Fibroblast of skin of abdomen (primary cell): Measurements from ENCODE around the gene CLCN3. TPM values are rescaled to one million over a fixed set of nuclear protein-coding genes. Genes with fewer than 3 reads are reported as not detected.
A peak's percentile ranks its signal among the peaks of the same experiment; 100 is the strongest.
"Not testable (repeated sequence)": the region's sequence is repeated elsewhere in the genome, so short reads cannot be mapped to it uniquely, and the experiment has no call there.

Source experiments
- DNase-seq: peaks from one replicate; pipeline ENCODE4 v3.0.0-alpha.2; 2013
- polyA plus RNA-seq, 2 experiments: library from polyadenylated mRNA; unstranded; fragments of 120-200 nt; gene quantifications; one replicate each; pipeline ENCODE4 v1.2.1, GENCODE V29; 2013; ENCODE audit not compliant: insufficient read length in 2 of 2

CLCN3 gene
- polyA plus RNA-seq (2013, experiment 1 of 2; ENCODE audit: insufficient read length) = 31.9 TPM
- polyA plus RNA-seq (2013, experiment 2 of 2; ENCODE audit: insufficient read length) = 32.8 TPM

DNA sequence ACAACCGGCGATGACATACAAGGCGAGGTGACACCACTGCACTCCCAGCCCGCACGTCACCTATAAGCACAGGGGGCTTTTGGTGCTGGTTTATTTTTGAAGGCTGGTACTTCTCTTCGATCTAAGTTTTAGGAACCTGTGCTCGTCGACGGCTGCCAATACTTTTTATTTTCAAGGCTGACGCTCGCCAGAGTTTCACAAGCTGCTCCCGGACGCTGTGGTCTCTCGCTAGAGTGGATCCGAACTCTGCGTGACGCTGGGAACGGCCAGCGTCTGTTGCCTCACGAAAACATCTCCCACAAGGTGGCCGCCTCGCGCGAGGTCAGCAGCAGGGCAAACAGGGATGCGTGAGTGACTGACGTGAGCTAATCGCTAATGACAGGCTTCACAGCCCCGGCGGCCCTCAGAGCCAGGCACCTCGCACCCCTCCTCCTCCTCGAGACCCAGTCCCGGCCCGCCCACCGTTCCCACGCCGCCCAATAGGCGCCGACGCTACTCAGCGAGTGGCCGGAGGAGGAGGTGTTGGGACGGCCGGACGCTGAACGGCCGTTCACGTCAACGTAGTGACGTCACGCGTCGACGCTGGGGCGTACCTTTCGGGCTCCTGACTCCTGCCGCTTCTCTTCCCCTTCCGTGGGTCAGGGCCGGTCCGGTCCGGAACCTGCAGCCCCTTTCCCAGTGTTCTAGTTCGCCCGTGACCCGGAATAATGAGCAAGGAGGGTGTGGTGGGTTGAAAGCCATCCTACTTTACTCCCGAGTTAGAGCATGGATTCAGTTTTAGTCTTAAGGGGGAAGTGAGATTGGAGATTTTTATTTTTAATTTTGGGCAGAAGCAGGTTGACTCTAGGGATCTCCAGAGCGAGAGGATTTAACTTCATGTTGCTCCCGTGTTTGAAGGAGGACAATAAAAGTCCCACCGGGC, at the start of gene CLCN3:
CLCN3 (plus strand) TSS at position 621 of the 922 bp plus-strand sequence. CDS start 15,351 bp downstream, outside the sequence.
- DNase-seq = peak; percentile 96

DNA sequence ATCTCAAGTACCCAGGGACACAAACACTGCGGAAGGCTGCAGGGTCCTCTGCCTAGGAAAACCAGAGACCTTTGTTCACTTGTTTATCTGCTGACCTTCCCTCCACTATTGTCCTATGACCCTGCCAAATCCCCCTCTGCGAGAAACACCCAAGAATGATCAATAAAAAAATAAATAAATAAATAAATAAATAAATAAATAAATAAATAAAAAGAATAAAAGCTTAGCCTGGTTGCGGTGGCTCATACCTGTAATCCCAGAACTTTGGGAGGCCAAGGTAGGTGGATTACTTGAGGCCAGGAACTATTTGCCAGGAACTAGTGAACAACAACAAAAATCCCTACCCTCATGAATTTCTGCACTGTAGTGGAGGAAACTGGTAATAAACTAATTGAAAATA, 49.4 kb upstream of the CLCN3 start:
- not testable (repeated sequence) for DNase-seq

DNA sequence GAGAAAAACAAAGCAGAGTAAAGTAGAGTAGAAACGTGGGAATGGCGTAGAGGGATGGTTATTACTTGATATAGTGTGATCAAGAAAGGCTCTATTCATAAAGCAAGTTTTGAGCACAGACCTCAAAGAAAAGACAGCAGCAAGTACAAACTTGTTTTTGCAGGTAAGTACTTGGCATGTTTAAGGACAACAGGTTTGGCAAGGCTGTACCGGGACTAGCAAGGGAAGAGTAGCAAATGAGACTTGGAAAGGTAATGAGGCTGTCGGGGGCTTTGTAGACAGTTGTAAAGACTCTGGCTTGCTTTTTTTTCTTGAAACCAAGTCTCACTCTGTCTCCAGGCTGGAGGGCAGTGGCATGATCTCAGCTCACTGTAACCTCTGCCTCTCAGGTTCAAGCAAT, 48.9 kb upstream of the CLCN3 start:
- no peak for DNase-seq

DNA sequence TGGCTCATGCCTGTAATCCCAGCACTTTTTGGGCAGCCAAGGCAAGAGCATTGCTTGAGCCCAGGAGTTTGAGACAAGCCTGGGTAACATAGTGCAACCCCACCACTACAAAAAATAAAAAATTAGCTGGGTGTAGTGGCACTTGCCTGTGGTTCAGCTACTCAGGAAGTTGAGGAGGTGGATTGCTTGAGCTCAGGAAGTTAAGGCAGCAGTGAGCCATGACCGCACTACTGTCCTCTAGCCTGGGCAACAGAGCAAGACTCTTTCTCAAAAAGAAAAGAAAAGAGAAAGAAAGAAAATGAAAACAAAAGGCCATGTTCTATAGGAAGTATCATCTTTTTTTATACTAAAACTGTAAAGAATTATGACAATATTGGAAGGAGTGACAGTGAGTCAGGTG, 46.5 kb upstream of the CLCN3 start:
- no peak for DNase-seq

DNA sequence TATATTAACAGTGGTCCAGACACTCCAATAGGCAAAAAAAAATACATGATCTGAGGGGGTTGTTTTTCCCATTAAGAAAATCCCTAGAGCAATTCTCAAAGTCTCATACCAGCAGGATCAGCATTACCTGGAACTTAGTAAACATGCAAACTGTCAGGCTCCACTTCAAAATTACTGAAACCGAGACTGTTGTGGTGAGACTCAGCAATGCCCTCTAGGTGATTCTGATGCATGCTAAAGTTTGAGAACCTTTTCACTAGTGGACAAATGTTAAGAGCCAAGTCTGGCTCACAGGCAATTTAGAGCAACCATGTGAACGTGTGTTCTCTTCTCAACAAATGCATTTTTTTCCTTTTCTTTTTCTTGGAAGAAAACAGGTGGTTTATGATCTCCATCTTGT, 38.2 kb upstream of the CLCN3 start:
- DNase-seq = no peak

DNA sequence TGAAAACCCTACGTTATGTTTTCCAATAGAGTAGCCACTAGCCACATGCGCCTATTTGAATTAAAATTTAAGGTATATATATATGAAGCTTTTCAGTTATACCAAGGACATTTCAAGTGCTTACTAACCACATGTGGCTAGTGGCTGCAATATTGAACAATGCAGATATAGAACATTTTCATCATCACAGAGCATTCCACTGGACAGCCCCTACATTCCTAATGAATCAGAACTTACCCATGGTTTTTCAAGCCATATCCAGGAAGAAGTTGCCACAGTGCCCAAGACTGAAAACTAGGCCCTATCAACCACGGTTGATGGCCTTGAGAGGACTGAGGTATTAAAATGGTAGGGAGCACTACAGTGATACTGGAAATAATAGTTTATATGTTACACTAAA, 37.7 kb upstream of the CLCN3 start:
- peak; percentile 14 for DNase-seq

DNA sequence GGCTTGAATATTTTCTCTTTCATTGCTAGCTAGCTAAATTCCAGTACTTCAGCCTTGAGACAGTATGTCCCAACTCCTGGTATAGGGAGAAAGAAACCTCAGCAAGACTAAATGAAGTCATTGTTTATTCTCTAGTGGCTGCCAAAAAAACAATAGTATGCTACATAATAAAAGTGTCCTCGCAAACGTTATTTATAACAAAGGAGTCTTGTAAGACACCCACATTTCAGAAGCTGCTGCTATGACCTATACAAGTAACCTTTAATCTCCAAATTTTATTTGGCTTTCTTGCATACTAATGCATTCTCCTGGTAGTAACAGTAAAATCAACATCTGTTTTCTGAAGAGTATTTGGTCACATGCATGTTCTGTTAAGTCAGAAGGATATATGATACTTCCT, 36.8 kb upstream of the CLCN3 start:
- no peak for DNase-seq

DNA sequence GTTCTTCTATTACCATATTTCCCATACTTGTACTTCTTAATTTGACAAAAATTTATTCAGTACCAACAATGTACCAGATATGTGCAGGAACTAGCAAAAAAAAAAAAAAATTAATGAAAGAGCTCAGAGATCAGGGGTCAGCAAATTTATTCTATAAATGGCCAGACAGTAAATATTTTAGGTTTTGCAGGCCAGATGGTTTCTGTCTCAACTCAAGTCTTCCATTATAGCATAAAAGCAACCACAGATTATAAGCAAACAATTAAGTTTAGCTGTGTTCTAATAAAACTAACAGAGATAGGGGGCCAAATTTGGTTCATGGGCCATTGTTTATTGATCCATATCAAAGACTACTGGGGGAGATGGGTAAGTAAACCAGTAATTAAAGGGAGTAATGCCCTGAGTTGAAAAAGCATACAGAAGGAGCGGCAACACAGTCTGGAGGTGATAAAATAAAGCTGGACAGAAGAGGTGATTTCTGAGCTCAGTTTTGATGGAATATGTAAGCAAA, 27.3 kb upstream of the CLCN3 start:
- DNase-seq = no peak

DNA sequence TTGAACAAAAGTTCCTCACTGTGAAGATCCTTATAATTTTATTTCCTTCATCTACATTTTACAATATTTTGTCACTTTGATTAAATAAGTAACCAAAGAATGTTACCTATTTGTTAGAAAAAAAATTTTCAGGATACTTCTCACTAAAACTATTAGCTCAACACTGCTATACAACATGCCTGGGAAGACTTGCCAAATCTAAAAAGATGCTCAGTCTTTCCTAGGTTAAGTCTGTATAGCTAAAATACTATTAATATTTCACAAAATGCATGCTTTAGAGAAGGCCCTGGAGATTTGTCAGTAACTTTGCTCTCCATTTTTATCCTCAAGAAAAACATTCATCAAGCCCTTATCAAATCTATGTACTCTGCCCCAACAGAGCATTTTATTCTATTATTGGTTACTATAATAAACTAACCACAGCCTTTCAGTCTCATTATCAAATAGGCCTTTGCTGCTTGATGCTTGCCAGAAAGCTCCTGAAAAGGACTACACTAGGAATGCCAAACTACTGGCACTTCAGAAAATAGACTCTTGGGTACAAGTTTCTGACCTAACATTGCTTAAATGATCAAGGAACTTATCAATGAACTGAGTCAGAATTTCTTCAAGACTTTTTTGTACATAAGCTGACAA, 25.7 kb upstream of the CLCN3 start:
- no peak for DNase-seq

DNA sequence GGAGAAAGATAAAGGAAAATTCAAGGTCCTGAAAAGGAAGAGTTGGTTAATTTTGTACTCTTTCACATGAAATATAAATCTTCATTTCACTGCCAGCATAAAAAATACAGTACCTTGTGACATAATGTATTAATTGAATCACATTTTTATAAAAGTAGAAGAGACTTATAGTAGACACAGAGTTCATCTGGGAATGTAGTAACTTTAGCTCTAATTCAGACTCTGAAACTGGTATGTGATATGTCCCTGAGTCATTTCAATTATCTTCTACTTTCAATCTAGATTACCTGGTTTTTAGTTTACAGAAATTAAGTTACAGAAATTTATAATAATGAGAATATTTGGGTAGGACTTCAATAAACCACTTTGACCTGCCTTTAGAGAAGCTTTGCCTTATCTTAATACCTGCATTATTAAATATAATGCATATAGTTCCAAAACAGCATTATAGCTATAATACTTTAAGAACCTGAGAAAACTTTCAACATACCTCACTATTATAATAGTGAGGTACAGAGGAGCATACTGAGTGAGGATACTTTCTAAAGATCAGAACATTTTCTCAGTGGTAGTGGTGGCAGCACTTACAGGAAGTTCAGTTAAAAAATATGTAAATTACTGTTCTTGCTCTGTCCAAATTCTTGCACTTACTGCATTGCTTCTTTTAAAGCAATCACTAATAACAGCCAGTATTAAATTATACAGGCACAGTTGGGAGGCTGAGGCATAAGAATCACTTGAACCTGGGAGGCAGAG, 19.2 kb upstream of the CLCN3 start:
- DNase-seq = no peak

DNA sequence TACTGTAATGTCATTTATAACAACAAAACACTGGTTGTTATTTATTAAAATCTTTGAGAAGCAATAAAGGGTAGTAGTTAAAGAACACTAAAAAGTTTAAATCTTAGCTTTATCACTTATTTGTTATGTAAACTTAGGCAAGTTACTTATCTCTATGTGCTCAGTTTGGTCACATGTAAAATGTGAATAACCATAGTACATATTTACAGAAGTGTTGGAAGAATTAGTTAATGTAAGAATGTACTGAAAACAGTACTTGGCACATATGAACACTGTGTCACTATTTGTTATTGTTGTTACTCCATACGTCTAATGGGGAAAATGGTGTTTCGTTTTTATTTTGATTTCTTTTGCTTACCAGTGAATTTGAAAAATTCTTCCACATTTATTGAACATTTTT, 17.1 kb upstream of the CLCN3 start:
- no peak for DNase-seq

DNA sequence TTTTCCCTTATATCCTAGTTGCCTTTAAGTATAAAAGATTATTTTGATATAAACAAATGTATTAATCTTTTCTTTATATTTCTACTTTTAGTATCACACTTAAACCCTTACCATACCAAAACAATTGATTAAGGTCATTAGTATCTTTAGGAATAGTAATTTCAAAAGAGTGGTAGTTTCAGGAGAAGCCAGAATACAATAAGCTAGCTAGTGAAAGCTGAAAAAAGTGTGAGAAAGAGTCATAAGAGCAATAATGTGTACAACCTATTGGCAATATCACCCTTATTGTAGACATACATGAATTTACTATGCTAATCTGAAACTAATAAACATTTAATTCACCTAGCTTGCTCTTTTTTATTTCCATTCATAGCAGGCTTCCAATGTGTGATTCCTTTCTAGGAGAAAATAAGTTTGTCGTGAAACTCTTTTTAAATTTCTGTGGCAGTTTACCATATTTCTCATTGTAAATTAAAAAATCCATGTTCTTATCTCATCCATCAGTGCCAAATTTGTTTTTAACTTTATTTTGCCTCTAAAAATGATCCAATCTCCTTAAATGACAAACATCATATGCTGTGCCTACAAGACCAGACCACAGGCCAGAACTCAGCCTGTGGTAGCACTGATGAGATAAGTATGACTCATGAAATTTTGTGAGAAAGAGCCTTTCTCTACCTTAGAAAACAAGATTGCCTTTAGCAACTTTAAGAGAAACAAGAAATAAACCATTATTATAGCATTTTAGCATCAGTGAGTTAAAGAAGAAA, 16.1 kb upstream of the CLCN3 start:
- DNase-seq = peak; percentile 67

DNA sequence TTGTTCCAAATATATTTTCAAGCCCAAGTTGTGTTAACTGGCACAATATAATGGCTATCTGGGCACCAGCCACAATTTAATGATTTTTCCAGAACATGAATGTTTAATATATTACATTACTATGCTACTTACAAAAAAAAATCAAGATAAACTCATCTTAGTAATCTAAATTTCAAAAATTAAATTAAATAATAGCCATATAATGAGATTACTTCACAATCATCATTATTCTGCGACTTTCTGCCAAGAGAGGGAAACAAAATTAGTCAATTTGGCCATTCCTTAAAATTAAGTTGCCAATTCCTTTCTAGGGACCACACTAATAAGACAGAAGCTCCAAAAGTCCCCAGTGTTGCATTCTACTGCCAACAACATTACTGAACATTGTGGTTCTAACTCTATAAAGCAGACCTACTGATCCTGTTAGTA, 15.5 kb upstream of the CLCN3 start:
- no peak for DNase-seq

DNA sequence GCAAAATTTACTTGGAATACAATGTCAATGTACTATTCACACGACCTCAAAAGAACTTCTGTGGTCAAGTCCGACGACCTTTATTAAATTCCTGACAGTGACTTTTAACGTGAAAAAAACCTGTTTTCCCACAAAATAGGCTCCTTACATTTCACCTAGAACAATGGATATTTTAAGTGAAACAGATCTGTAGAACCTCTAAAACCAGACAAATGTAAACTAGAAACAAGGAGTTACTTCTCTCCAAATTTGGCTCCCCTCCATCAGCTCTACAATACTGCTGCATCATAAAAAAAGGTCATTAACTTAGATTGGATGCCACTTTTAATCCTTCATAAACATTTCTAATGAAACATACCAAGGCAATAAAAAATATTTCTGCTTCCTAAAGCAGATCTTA, 9.2 kb upstream of the CLCN3 start:
- DNase-seq = no peak

DNA sequence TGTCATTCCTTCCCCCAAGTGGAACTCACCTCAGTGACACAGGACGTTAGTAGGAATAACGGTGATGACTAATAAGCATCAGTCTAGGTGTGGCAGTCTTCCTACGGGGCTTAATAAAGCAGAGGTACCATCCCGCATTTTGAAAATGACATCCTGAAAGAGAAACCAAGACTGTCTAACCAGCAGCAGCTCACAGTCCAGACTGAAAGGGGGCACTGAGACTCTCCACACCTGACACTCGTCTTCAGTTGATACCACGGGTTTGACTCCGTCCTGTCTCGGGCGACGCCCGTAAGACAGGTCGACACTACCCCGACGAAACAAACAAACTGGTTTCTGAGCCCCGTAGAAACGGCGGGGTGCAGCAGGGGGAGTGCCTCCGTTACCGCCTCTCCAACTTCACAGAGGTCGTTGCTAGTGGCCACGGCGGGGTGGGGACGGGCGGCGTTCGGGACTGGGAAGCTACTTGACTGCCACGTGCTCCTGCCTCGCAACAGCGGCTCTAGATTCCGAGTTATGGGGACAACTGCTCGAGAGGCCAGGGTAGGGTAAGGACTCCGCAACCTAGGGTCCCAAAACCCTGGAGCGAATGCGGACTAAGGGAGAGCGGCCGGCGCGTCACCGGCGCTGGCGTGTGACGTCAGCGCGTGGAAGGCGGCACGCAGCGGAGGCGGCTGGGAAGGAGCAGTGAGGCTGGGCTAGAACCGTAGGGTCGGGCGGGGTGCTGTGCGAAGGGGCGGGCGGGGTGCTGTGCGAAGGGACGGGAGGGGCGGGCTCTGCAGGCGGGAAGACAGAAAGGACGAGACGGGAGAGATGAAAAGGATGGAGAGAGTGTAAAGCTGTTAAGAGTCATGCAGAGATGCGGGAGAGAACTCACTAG, 8.1 kb upstream of the CLCN3 start, which contains the start of gene NEK1:
NEK1 (minus strand) TSS at position 593 of the 880 bp plus-strand sequence. CDS start 9,953 bp downstream, outside the sequence.
- peak; percentile 90 for DNase-seq

DNA sequence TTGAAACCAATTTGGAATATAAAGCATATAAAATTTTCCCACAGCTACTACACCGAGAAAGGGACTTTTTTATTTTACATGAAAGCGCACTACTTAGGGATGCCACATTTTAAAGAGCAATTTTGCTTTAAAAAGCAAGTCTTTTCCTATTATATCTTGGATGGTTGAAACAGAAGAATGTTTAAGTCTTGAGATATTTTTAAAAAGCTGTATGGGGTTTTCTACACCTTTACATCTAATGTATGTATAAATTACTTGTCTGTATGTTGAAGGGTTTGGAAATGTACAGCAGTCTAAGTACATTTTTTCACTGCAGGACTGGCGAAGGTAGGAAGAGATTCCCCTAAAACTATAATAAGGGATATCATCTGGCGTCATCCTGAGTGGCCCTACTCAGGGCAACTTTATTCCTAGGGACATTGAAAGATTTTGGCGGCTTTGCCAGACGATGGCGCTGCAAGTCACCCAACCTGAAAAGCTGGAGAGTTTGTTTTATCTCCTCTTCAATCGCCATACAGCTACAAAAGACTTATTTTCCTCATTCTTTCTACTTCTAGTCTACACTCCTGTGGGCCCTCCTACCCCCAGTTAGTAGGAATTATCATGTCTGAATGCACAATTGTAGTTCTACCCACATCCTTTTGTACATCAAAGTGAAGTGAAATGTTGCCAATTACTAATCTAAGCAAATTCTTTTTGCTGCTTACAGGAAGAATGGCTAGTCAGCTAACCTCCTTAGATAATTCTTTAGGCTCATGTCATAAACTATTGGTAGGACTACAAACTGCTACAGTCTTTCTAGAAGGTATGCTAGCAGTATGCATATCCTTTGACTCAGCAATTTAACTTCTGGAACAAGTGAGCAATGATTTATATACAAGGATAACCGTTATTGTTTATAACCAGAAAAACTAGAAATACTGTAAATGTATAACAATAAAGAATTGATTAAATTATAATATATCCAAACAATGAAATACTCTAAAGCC, 7.2 kb upstream of the CLCN3 start:
- DNase-seq = peak; percentile 74

DNA sequence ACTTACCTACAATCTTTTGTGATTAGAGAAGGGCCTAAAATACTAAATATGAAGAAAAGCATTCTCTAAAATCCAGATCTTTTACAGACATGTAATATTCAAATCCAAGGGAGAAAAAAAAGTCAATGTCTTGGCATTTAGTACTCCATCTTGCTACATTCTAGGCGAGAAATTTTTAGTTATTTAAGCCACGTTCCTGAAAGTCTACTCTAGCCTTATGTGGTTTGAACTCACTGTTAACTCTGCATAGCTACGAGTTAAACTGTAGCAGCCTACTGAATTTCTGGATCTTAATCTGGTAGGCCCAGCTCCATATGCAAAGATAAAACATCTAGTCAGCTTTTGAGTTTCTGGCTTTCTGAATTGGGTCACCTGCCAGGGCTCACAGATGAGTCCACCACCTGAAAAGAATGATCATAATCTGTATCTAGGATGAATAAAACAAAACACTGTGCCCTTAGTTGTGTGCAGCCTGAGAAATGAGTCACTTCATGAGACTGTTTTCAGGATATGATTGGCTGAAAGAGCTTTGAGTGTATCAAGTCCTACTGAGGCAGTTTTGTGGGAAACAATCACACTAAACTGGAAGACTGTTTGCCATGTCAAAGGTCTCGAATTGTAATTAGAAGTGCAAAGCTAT, 4.8 kb upstream of the CLCN3 start:
- no peak for DNase-seq

DNA sequence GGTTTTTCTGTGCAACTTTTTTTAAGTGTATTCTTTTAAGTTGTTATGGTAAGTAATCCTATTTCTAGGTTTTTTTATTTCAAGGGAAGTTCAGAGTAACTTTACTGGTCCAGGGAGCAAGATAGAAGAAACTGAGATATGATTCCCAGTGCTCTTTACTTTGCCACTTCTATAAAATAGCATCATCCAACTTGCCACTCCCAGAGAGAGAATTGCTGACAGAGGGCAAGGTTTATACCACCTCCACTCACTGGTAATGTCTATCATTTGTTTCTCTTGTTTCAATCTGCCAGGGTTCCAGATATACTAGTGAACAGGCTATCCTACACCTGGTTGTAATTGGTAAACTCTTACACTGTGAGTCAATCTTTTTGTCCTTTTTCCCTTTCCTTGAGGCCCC, 3.5 kb upstream of the CLCN3 start:
- no peak for DNase-seq

DNA sequence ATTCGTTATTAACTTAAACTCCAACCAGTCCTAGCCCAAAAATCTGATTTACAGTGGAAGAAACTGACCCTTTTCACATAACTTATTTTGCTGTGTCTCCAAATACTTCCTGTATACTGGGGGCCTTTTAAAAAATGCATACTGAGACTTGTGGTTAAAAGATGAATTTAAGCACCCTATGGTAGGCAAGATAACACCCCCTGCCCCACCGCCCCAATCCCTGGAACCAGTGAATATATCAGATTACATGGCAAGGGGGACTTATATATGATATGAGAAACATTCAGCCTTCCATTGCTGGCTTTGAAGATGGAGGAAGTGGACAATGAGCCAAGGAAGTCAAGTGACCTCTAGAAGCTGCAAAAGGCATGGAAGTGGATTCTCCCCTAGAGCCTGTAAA, 3.1 kb upstream of the CLCN3 start:
- DNase-seq = no peak
